NCI-H2196 (cell line): Measurements from ENCODE around the gene COX6A2.
"Not testable (repeated sequence)": the region's sequence is repeated elsewhere in the genome, so short reads cannot be mapped to it uniquely, and the experiment has no call there.

Experiments
- DNase-seq: peaks from one replicate; lab custom pipeline; 2025; ENCODE audit not compliant: unreplicated experiment; lab: John Stamatoyannopoulos, UW

Gene COX6A2

DNA sequence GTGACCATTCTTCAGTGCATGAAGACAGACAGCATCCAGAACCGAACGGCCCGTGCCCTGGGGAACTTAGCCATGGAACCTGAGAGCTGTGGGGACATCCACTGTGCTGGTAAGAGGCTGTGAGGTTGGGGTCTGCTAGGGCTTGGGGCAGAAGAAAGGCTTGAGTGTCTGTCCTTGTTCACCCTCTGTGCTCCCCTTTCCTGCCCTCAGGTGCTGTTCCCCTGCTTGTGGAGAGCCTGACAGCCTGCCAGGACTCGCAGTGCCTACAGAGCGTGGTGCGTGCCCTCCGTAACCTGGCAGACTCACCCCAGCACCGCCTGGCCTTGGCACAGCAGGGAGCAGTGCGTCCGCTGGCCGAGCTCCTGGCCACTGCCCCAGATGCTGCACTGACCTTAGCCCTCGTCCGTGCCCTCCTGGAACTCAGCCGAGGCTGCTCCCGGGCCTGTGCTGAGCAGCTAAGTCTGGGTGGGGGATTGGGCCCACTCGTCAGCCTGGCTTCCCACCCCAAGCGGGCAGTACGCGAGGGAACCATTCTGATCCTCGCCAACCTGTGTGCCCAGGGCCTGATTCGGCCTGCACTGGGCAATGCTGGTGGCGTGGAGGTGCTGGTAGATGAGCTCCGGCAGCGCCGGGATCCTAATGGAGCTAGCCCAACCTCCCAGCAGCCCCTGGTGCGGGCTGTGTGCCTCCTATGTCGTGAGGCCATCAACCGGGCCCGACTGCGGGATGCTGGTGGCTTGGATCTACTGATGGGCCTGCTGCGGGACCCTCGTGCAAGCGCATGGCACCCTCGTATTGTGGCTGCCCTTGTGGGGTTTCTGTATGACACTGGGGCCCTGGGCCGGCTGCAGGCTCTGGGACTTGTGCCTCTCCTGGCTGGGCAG, 34.0 kb upstream of the COX6A2 start:
- DNase-seq, result no peak

- no peak for DNase-seq
These were observed 33.2 kb upstream of the COX6A2 start for GRCh38 chr16:31461201-31461920.

DNA sequence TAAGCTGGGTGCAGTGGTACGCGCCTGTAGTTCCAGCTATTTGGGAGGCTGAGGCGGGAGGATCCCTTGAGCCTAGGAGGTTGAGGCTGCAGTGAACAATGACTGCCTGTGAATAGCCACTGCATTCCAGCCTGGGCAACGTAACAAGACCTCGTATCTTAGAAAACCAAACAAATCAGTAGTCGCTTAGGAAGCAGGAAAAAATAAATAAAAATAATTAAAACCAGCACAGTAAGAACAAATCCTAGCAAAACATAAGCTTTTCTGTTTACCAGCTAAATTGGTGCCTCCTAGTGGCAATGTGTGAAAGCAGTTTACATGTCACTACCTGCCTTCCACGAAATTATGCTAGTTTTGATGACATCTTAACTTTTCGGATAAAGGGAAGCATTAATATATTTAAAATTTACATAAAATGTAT, 32.4 kb upstream of the COX6A2 start:
- DNase-seq, result peak; percentile 45

DNA sequence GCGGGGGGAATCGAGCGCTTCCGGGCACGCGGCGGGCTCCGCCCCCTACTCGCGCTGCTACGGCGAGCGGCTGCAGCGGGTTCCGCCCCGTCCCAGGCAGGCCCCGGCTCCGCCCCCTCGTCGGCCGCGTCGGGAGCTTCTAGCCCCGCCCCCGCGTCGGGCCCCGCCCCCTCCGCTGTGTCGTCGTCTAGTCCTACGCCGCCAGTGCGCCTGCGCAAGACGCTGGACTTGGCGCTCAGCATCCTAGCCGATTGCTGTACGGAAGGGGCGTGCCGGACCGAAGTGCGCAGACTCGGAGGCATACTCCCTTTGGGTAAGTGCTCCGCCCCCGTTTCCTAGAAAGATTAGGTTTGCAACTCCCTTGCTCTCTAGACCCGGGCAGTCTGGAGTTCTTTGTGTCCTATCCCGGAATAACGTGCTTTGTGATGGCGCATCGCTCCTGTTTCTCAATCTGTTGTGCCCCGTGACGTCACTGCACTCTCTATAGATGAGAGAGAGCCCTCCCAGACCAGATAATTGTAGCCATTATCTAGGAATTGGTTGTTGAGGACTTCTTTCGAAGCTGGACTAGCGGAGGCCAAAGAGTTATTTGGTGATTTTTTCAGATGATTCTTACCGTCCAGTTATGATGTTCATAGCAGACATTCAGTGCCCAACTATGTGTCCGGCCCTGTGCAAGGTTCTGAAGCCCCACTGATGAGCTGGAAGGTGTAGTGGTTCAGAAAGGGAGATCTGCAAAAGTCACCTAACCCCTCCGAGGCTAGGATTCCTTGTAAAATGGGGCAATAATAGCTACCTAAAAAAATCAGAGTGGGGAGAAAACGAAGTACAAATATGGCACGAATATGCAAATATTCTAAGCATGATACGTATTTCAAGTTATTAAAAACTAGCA, 31.8 kb upstream of the COX6A2 start:
- DNase-seq, result peak; percentile 99

GRCh38 chr16:31458844-31459686, 30.9 kb upstream of the COX6A2 start, which contains the start of gene ARMC5:
TSS of gene ARMC5 (plus strand) at chr16:31459501. CDS start at chr16:31459525, 24 bp downstream.
- peak; percentile 97 for DNase-seq

- DNase-seq, result peak; percentile 48
These were observed 30.1 kb upstream of the COX6A2 start for GRCh38 chr16:31458073-31458843.

- no peak for DNase-seq
These were observed 28.8 kb upstream of the COX6A2 start for GRCh38 chr16:31456988-31457360.

DNA sequence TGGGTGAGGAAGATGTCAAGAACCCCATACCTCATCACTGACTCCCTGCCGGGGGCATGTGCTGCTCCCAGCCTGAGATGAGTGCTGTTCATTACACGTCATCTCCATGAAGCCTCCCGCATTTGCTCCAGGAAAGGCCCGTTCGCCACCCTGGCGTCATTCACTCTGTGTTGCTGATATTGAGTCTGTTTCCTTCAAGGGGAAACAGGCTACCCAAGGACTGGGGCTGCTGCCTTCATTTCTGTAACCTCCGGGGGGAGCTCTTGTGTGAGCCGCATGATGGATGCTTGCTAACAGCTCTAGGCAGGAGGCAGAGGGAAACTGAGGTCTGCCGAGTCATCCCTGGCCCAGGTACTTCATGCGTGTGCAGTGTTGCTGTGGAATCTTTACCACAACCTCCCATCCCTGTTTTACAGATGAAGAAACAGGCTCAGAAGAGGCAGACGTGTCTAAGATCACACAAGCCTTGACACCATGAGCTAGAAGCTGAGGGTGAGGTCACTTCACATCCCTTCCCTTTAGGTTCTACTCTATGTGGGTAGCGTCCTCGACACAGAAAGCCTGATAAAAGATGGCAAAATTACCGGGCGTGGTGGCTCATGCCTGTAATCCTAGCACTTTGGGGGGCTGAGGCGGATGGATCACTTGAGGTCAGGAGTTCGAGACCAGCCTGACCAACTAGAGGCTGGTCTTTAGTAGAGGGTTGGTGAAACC, 27.6 kb upstream of the COX6A2 start:
- no peak for DNase-seq

DNA sequence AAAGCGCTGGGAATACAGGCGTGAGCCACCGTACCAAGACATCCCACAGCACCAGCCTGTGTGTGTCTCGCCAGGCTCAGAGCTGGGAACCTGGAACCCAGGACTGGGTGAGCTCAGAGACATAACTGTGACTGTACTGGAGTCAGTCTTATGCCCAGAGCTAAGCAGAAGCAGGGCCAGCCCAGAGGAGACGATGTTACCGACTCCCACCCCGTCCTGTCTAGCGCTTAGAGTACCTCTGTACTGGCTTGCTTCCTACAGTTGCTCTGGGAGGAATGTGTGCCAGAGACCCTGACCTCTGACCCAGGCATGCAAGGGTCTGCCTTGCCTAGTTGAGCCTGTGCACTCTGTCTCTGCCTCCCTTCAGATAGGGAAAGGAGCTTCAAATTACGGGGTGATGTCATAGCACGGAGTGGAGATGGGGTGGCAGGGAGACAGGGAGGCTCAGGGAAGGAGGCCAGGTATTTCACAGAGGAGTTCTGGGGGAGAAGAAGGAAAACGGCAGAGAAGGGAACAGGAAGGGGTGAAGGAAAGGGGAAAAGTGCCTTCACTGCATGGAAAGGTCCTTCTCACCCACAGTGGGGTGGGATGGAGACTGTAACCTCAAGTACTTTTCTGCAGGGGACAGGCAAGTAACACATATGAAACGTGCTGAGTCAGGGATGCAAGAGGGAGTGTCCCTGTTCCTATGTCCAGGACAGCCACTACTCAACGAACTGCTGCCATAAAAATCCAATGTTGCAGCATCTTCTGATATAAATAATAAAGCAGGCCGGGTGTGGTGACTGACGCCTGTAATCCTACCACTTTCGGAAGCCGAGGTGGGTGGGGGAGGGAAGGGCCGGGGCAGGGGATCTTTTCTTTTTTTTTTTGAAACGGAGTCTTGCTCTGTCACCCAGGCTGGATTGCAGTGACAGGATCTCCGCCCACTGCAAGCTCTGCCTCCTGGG, 25.4 kb upstream of the COX6A2 start:
- DNase-seq, result no peak

DNA sequence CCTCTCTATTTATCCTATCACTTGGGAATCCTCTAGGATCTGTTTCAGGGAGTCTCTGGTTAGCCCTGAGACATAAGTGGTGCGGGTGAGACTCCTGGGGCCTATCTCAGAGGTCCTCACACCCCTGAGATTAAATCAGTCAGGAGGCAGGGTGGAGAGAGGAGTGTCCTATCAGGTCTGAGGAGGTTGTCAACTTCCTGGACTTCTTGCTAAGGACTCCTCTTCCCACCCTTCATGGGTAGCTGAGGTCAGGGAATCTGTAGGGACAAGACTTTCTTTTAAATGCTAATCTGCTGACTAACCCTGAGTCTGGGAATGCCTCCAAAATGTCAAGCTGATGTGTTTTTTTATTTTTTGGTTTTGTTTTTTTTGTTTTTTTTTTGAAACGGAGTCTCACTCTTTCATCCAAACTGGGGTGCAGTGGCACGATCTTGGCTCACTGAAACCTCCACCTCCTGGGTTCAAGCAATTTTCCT, 24.5 kb upstream of the COX6A2 start:
- DNase-seq, result no peak

- peak; percentile 69 for DNase-seq
These were observed 23.7 kb upstream of the COX6A2 start for GRCh38 chr16:31451681-31452351.

- DNase-seq, result no peak
These were observed 23.0 kb upstream of the COX6A2 start for GRCh38 chr16:31451201-31451600.

DNA sequence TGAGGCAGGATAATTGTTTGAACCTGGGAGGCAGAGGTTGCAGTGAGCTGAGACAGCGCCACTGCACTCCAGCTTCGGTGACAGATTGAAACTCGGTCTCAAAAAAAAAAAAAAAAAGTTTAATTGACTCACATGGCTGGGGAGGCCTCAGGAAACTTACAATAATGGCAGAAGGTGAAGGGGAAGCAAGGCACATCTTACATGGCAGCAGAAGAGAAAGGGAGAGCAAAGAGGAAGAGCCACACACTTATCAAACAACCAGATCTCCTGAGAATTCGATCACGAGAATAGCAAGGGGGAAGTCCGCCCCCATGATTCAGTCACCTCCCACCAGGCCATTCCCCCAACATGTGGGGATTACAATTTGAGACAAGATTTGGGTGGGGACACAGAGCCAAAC, 17.8 kb upstream of the COX6A2 start:
- not testable (repeated sequence) for DNase-seq

DNA sequence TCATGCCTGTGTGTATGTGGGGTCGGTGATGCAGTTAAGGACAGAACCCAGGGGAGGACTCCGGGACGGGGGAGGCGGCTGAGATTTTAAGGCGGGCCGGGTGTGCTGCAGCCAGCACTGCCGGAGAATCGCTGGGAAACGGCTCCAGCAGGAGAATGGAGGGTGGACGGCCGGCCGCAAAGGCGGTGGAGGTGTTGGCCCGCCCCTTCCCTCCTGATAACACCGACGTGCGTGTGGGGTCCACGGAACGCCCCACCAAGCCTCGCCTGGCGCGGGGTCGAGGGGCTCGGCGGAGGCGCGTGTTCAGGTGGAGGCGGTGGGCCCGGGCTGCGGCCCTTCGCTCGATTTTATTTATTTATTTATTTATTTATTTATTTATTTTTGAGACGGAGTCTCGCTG, 13.8 kb upstream of the COX6A2 start:
- no peak for DNase-seq

DNA sequence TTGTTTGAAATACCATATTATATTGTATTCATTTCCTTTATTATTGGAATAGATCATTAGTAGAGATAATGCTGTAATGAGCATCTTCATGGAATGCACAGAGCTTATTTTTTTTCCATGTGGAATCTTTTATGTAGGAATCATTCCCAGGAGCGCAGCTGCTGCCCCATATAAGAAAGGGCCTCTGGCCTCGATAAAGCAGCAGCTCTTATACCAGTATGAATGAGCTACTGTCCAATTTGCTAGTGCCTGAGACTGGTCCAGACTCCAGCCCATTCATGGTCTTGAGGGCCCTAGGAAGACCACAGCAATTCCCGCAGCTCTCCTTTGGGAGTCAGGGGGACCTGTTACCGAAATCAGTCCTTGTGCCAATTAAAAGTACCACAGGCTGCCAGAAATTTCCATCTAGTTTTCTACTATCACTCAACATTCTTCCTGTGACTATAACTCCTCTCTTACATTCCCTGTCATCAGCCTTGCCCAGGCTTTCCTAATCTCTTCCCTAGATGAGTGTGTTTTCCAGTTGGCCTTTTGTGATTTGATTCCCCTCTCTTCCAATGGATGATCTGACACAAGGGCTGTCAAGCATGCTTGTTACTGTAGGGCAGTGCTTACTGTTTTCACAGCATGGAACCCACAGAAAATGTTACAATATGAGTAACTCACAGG, 12.5 kb upstream of the COX6A2 start:
- DNase-seq, result no peak

GRCh38 chr16:31439519-31439918, 11.4 kb upstream of the COX6A2 start:
- DNase-seq, result no peak

DNA sequence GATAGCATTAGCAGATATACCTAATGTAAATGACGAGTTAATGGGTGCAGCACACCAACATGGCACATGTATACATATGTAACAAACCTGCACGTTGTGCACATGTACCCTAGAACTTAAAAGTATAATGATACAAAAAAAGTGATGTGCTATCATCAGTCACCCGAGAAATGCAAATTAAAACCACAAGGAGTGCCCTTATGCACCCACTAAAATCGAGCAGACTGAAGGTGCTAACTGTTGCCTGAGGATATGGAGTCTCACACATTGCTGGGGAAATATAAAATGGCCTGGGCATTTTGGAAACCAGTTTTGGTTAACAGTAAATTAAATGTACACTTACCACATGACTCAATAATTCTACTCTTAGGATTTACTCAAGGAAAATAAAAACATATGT, 10.9 kb upstream of the COX6A2 start:
- not testable (repeated sequence) for DNase-seq
